IMR-90 (cell line): ENCODE results near the gene PRM3. TPM values are rescaled to one million over a fixed set of nuclear protein-coding genes. Genes with fewer than 3 reads are reported as not detected.

Experiments used
- ATAC-seq: fragments of 200-7000 bp; cut with Tn5 transposase; 2 replicates; pipeline ENCODE4 v1.9.1; 2020; ENCODE audit warnings: low read depth, mild to moderate bottlenecking, moderate library complexity
- BruUV-seq: library from RNA; stranded (reverse); fragments of 400-500 nt; replicated peaks from 2 replicates; lab custom pipeline; 2021; lab: Mats Ljungman, UMichigan
- CTCF ChIA-PET: fragments of 300-600 bp; formaldehyde crosslinking; extraction: SDS; loops from one replicate; lab custom pipeline; 2021; ENCODE audit warnings: antibody characterized with exemption; lab: Yijun Ruan, JAX
- POLR2A ChIA-PET: fragments of 300-600 bp; sonication (Branson Sonifier 250); formaldehyde crosslinking; loops from one replicate; lab custom pipeline; 2022; ENCODE audit warnings: antibody characterized with exemption; ENCODE audit not compliant: unreplicated experiment; lab: Charles Lee
- DNase-seq: peaks from one replicate; pipeline ENCODE4 v3.0.0; 2013
- H2AFZ ChIP-seq: replicated peaks from 2 replicates; pipeline ENCODE3; 2013; ENCODE audit warnings: low read length, mild to moderate bottlenecking; ENCODE audit not compliant: poor library complexity
- H2AK5ac ChIP-seq: 2 replicates; pipeline ENCODE4 v1.6.1; 2013; ENCODE audit warnings: low read depth, low read length, inconsistent platforms
- H2AK9ac ChIP-seq: replicated peaks from 2 replicates; pipeline ENCODE3; 2013; ENCODE audit warnings: mild to moderate bottlenecking, low read depth, low read length, moderate library complexity; ENCODE audit not compliant: poor library complexity
- H2BK120ac ChIP-seq: 2 replicates; pipeline ENCODE4 v1.6.1; 2013; ENCODE audit warnings: low read depth, low read length, inconsistent platforms
- H2BK15ac ChIP-seq: 3 replicates; pipeline ENCODE4 v1.6.1; 2013; ENCODE audit warnings: low read depth, low read length, inconsistent platforms
- H2BK20ac ChIP-seq: 2 replicates; pipeline ENCODE4 v1.6.1; 2013; ENCODE audit warnings: low read depth, mild to moderate bottlenecking, inconsistent platforms, low read length, moderate library complexity
- H2BK5ac ChIP-seq: 2 replicates; pipeline ENCODE4 v1.6.1; 2013; ENCODE audit warnings: mild to moderate bottlenecking, low read depth, low read length, inconsistent platforms; ENCODE audit not compliant: poor library complexity, severe bottlenecking
- H3K14ac ChIP-seq: replicated peaks from 2 replicates; pipeline ENCODE4 v1.6.1; 2013; ENCODE audit warnings: low read depth, low read length, inconsistent platforms
- H3K18ac ChIP-seq: 2 replicates; pipeline ENCODE4 v1.6.1; 2013; ENCODE audit warnings: low read depth, low read length, control low read depth
- H3K23ac ChIP-seq: 2 replicates; pipeline ENCODE4 v1.6.1; 2013; ENCODE audit warnings: low read depth, low read length, inconsistent platforms
- H3K27ac ChIP-seq: 2 replicates; pipeline ENCODE4 v1.5.1; 2013; ENCODE audit warnings: mild to moderate bottlenecking, control low read depth, low read length; ENCODE audit not compliant: insufficient read depth
- H3K27me3 ChIP-seq: 2 replicates; pipeline ENCODE4 v1.6.1; 2013; ENCODE audit warnings: low read length; ENCODE audit not compliant: control insufficient read depth, insufficient read depth
- H3K36me3 ChIP-seq: 2 replicates; pipeline ENCODE4 v1.6.1; 2013; ENCODE audit warnings: low read length, mixed read lengths; ENCODE audit not compliant: control insufficient read depth, insufficient read depth
- H3K4ac ChIP-seq: 2 replicates; pipeline ENCODE4 v1.6.1; 2013; ENCODE audit warnings: low read depth, low read length, inconsistent platforms
- H3K4me1 ChIP-seq: 2 replicates; pipeline ENCODE4 v1.6.1; 2013; ENCODE audit warnings: low read length, mixed read lengths; ENCODE audit not compliant: control insufficient read depth, insufficient read depth
- H3K4me2 ChIP-seq: 2 replicates; pipeline ENCODE4 v1.6.1; 2013; ENCODE audit warnings: low read depth, mild to moderate bottlenecking, control low read depth, low read length, moderate library complexity
- H3K4me3 ChIP-seq: 2 replicates; pipeline ENCODE4 v1.5.1; 2013; ENCODE audit warnings: low read depth, mild to moderate bottlenecking, control low read depth, low read length, moderate library complexity; ENCODE audit not compliant: insufficient read depth
- H3K56ac ChIP-seq: 2 replicates; pipeline ENCODE4 v1.6.1; 2013; ENCODE audit warnings: low read length, inconsistent platforms; ENCODE audit not compliant: insufficient read depth; ENCODE audit errors: extremely low read depth
- H3K79me1 ChIP-seq, 2 experiments: 2 replicates each; pipeline ENCODE4 v1.6.1; 2013; ENCODE audit warnings: low read length in 2 of 2, inconsistent platforms in 1 of 2, low read depth in 1 of 2
- H3K9ac ChIP-seq: 2 replicates; pipeline ENCODE4 v1.6.1; 2013; ENCODE audit warnings: low read depth, low read length, control low read depth
- H3K9me1 ChIP-seq: 2 replicates; pipeline ENCODE4 v1.6.1; 2013; ENCODE audit warnings: low read length, inconsistent platforms; ENCODE audit not compliant: insufficient read depth
- H3K9me3 ChIP-seq: 2 replicates; pipeline ENCODE4 v1.6.1; 2013; ENCODE audit warnings: low read length; ENCODE audit not compliant: control insufficient read depth, insufficient read depth
- H4K20me1 ChIP-seq: 2 replicates; pipeline ENCODE4 v1.6.1; 2013; ENCODE audit warnings: low read length, inconsistent platforms; ENCODE audit not compliant: insufficient read depth
- H4K5ac ChIP-seq: 2 replicates; pipeline ENCODE4 v1.6.1; 2013; ENCODE audit warnings: mild to moderate bottlenecking, low read depth, low read length, control low read depth
- H4K8ac ChIP-seq, 2 experiments: 2 replicates each; pipeline ENCODE4 v1.6.1; 2013; ENCODE audit warnings: low read depth in 2 of 2, low read length in 2 of 2, control low read depth in 1 of 2, inconsistent platforms in 1 of 2
- H4K91ac ChIP-seq: 2 replicates; pipeline ENCODE4 v1.6.1; 2013; ENCODE audit warnings: low read depth, low read length, inconsistent platforms; ENCODE audit not compliant: insufficient read depth
- BHLHE40 ChIP-seq: fragments of 150-350 bp; IDR thresholded peaks from 2 replicates; pipeline ENCODE4 v1.6.1; 2016; ENCODE audit warnings: mild to moderate bottlenecking, low read depth, low read length
- MAZ ChIP-seq: IDR thresholded peaks from 2 replicates; pipeline ENCODE4 v1.6.1; 2012; ENCODE audit warnings: low read depth, mild to moderate bottlenecking, low read length, improper control_type of control experiment, moderate library complexity, borderline replicate concordance
- NFE2L2 ChIP-seq: fragments of 150-350 bp; IDR thresholded peaks from 2 replicates; pipeline ENCODE4 v1.6.1; 2016; ENCODE audit warnings: low read depth, mild to moderate bottlenecking, low read length
- USF2 ChIP-seq: fragments of 150-350 bp; IDR thresholded peaks from 2 replicates; pipeline ENCODE4 v1.6.1; 2017; ENCODE audit warnings: mild to moderate bottlenecking, antibody characterized with exemption, low read length, low read depth
- whole genome bisulfite sequencing, 2 experiments: methylation state at CpG; one replicate each; pipeline versions ENCODE4 v1.1.5 to v1.1.7; 2013; ENCODE audit warnings: missing lambda C conversion rate in 2 of 2; ENCODE audit not compliant: insufficient read length in 1 of 2; ENCODE audit errors: extremely low coverage in 2 of 2; 5-methylcytosine and 5-hydroxymethylcytosine counted together
- dilution Hi-C: fragments of 300-500 bp; cut with HindIII; formaldehyde crosslinking; loops from one replicate; pipeline ENCODE4 v1.14.3; 2018; ENCODE audit warnings: low sequenced_read_pairs; ENCODE audit not compliant: unreplicated experiment
- in situ Hi-C: fragments of 300-500 bp; cut with MboI; formaldehyde crosslinking; loops from 3 replicates; pipeline ENCODE4 v1.14.3; 2019; ENCODE audit warnings: low sequenced_read_pairs, inconsistent platforms, mixed read lengths
- intact Hi-C: fragments of 100-400 bp; cut with micrococcal nuclease; formaldehyde crosslinking; loops from 2 replicates; pipeline ENCODE4 v1.10.0; 2022
- polyA plus RNA-seq, 3 experiments: library from polyadenylated mRNA; depleted of rRNA; stranded (reverse); fragments of >200 nt; gene quantifications; 2 replicates each; pipeline ENCODE4 v1.2.3, GENCODE V29; 2012; ENCODE audit warnings: low replicate concordance in 1 of 3
- total RNA-seq: library from RNA; depleted of rRNA; stranded (reverse); fragments of >200 nt; gene quantifications from 2 replicates; pipeline ENCODE4 v1.2.3, GENCODE V29; 2012
- TF ChIP-seq, protein P1 (sequence below): conservative IDR thresholded peaks from 2 replicates; pipeline ENCODE4 v1.5.1; 2012; ENCODE audit warnings: mild to moderate bottlenecking, low read depth, low read length, improper control_type of control experiment
- TF ChIP-seq, protein P2 (sequence below): fragments of 150-350 bp; IDR thresholded peaks from 2 replicates; pipeline ENCODE4 v1.6.1; 2016; ENCODE audit warnings: low read depth, mild to moderate bottlenecking, low read length, moderate library complexity, borderline replicate concordance

The PRM3 gene
- total and polyA plus RNA-seq, 2 of the 4 experiments (the other 2 are of a cell fraction) = not detected

GRCh38 chr16:11268921-11269375, 4.5 kb downstream of the PRM3 start, which contains the start of gene TNP2:
TNP2 (minus strand) TSS chr16:11269325; CDS start chr16:11269262, 63 bp downstream.
- Histone ChIP-seq H3K23ac (no peak within 1 kb of the TSS), H4K8ac (no peak within 1 kb of the TSS), H3K4me1 (peaks cover 5% of the 10 kb centered on the region; the same call in 1 of the 2 replicates), H3K56ac (no peak within 1 kb of the TSS), H3K18ac (no peak within 1 kb of the TSS), H3K9me3 (no peaks in the 10 kb centered on the region), H2BK15ac (no peak within 1 kb of the TSS), H2AK9ac (no peak within 1 kb of the TSS), H2BK120ac (no peak within 1 kb of the TSS), H4K5ac (no peak within 1 kb of the TSS), H2BK5ac (no peak within 1 kb of the TSS), H3K27me3 (peaks cover 12% of the 10 kb centered on the region), H3K4me3 (no peak within 1 kb of the TSS), H3K27ac (no peak within 1 kb of the TSS), H3K36me3 (no peaks in the 10 kb centered on the region), H3K4me2 (no peak within 1 kb of the TSS), H3K79me1 (no peaks in the 10 kb centered on the region), H3K14ac (no peak within 1 kb of the TSS), H2AK5ac (no peak within 1 kb of the TSS), H4K91ac (no peak within 1 kb of the TSS), H2AFZ (no peak within 1 kb of the TSS), H2BK20ac (no peak within 1 kb of the TSS), H4K20me1 (no peaks in the 10 kb centered on the region), H3K9me1 (no peaks in the 10 kb centered on the region), H3K4ac (no peak within 1 kb of the TSS), H3K9ac (no peak within 1 kb of the TSS)
- in situ Hi-C loops = no loop called here
- BruUV-seq = no TSS peak
- ChIA-PET CTCF (no interaction called here), POLR2A (no interaction called here)
- DNase-seq (no peak), ATAC-seq (no peak)
- intact Hi-C loops = no loop called here
- 81% methylated on average over 3 of the region's 11 CpGs; no CpG with 5 or more reads in 1 of the 2 experiments for WGBS, 2 experiments
- dilution Hi-C loops = no loop called here
- TF ChIP-seq, protein P1, sequence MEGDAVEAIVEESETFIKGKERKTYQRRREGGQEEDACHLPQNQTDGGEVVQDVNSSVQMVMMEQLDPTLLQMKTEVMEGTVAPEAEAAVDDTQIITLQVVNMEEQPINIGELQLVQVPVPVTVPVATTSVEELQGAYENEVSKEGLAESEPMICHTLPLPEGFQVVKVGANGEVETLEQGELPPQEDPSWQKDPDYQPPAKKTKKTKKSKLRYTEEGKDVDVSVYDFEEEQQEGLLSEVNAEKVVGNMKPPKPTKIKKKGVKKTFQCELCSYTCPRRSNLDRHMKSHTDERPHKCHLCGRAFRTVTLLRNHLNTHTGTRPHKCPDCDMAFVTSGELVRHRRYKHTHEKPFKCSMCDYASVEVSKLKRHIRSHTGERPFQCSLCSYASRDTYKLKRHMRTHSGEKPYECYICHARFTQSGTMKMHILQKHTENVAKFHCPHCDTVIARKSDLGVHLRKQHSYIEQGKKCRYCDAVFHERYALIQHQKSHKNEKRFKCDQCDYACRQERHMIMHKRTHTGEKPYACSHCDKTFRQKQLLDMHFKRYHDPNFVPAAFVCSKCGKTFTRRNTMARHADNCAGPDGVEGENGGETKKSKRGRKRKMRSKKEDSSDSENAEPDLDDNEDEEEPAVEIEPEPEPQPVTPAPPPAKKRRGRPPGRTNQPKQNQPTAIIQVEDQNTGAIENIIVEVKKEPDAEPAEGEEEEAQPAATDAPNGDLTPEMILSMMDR = no peak
- no peak for TF ChIP-seq MAZ
- TF ChIP-seq BHLHE40 = no peak
- no peak for TF ChIP-seq NFE2L2
- TF ChIP-seq, protein P2, sequence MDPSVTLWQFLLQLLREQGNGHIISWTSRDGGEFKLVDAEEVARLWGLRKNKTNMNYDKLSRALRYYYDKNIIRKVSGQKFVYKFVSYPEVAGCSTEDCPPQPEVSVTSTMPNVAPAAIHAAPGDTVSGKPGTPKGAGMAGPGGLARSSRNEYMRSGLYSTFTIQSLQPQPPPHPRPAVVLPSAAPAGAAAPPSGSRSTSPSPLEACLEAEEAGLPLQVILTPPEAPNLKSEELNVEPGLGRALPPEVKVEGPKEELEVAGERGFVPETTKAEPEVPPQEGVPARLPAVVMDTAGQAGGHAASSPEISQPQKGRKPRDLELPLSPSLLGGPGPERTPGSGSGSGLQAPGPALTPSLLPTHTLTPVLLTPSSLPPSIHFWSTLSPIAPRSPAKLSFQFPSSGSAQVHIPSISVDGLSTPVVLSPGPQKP = no peak
- TF ChIP-seq USF2 = no peak
